Daoy (cell line): ENCODE data around the gene KLF1. TPM values are rescaled to one million over a fixed set of nuclear protein-coding genes. Genes with fewer than 3 reads are reported as not detected.
A peak's percentile ranks its signal among the peaks of the same experiment; 100 is the strongest.
"Not testable (repeated sequence)": the region's sequence is repeated elsewhere in the genome, so short reads cannot be mapped to it uniquely, and the experiment has no call there.

Source experiments
- DNase-seq: peaks from one replicate; pipeline ENCODE4 v3.0.0-alpha.2; 2015; ENCODE audit warnings: low read depth
- total RNA-seq: library from RNA; depleted of rRNA; stranded (reverse); fragments of >200 nt; shearing (Covaris generic); gene quantifications from 2 replicates; pipeline ENCODE4 v1.2.3, GENCODE V29; 2014; rRNA removed

The KLF1 gene
- not detected in 2 replicates for total RNA-seq

GRCh38 chr19:12886969-12887747 is at the start of gene KLF1:
Gene KLF1, minus strand, starts transcription at chr19:12887201. Its CDS starts 61 bp downstream, at chr19:12887140.
- DNase-seq = no peak

- DNase-seq = no peak
Observed at GRCh38 chr19:12936582-12936981, 49.6 kb upstream of the KLF1 start.

- DNase-seq = no peak
Observed at GRCh38 chr19:12935071-12935470, 48.1 kb upstream of the KLF1 start.

- peak; percentile 95 for DNase-seq
Observed at GRCh38 chr19:12933287-12934072, 46.5 kb upstream of the KLF1 start, which contains the start of gene FARSA. Gene FARSA, minus strand, starts transcription at chr19:12933711. Its CDS starts 15 bp downstream, at chr19:12933696.

- no peak for DNase-seq
Observed at GRCh38 chr19:12932392-12933286, 45.6 kb upstream of the KLF1 start.

- no peak for DNase-seq
Observed at GRCh38 chr19:12930002-12930645, 43.1 kb upstream of the KLF1 start.

GRCh38 chr19:12924621-12925310 is 37.8 kb upstream of the KLF1 start:
- no peak for DNase-seq

GRCh38 chr19:12922959-12923358 is 36.0 kb upstream of the KLF1 start:
- DNase-seq = no peak

- no peak for DNase-seq
Observed at GRCh38 chr19:12921047-12921446, 34.0 kb upstream of the KLF1 start.

GRCh38 chr19:12918253-12918652 is 31.3 kb upstream of the KLF1 start:
- no peak for DNase-seq

- not testable (repeated sequence) for DNase-seq
Observed at GRCh38 chr19:12915860-12916259, 28.9 kb upstream of the KLF1 start.

GRCh38 chr19:12913851-12914690 is 27.1 kb upstream of the KLF1 start:
- no peak for DNase-seq

- no peak for DNase-seq
Observed at GRCh38 chr19:12913011-12913561, 26.1 kb upstream of the KLF1 start.

- DNase-seq = no peak
Observed at GRCh38 chr19:12912571-12912970, 25.6 kb upstream of the KLF1 start.

- DNase-seq = no peak
Observed at GRCh38 chr19:12907166-12907565, 20.2 kb upstream of the KLF1 start.

GRCh38 chr19:12899891-12900518 is 13.0 kb upstream of the KLF1 start:
- DNase-seq = no peak

- DNase-seq = no peak
Observed at GRCh38 chr19:12896460-12896859, 9.5 kb upstream of the KLF1 start.

GRCh38 chr19:12893582-12893981 is 6.6 kb upstream of the KLF1 start:
- DNase-seq = no peak

GRCh38 chr19:12891553-12892021 is 4.6 kb upstream of the KLF1 start:
- DNase-seq = no peak
